K562 (cell line): ENCODE data around the gene PTGES3L. TPM values are rescaled to one million over a fixed set of nuclear protein-coding genes. Genes with fewer than 3 reads are reported as not detected.

ENCODE experiments used
- BMI1 ChIP-seq: fragments of 150-350 bp; IDR thresholded peaks from 2 replicates; pipeline ENCODE4 v1.6.1; 2014; ENCODE audit warnings: low read length
- BRCA1 ChIP-seq, 2 experiments: fragments of 450-650 bp in 1 of 2; sonication (generic) in 1 of 2; formaldehyde crosslinking in 1 of 2; IDR thresholded peaks; 2 replicates each; pipeline versions ENCODE4 v1.5.0 to v1.6.1; 2017 to 2020; ENCODE audit warnings: mild to moderate bottlenecking in 1 of 2, missing genetic modification reagents in 1 of 2
- HBP1 ChIP-seq: fragments of 450-650 bp; formaldehyde crosslinking; IDR thresholded peaks from 2 replicates; pipeline ENCODE4 v1.4.0; 2022; ENCODE audit warnings: missing genetic modification characterization
- HNRNPK ChIP-seq: fragments of 200-400 bp; formaldehyde crosslinking; IDR thresholded peaks from one replicate; pipeline ENCODE4 v1.6.1; 2018; ENCODE audit warnings: mild to moderate bottlenecking, low read depth, low read length; ENCODE audit not compliant: poor library complexity, severe bottlenecking
- KDM2B ChIP-seq: fragments of 250-450 bp; sonication (Bioruptor Pico); IDR thresholded peaks from 2 replicates; pipeline ENCODE4 v1.8.0; 2021; ENCODE audit warnings: mild to moderate bottlenecking, moderate library complexity
- MAFK ChIP-seq: IDR thresholded peaks from 2 replicates; pipeline ENCODE4 v1.6.1; 2011; ENCODE audit warnings: low read length, improper control_type of control experiment
- MEIS2 ChIP-seq: fragments of 450-650 bp; IDR thresholded peaks from 2 replicates; pipeline ENCODE4 v1.6.1; 2014; ENCODE audit warnings: mild to moderate bottlenecking; ENCODE audit not compliant: partially characterized antibody
- MNT ChIP-seq, 2 experiments: fragments of 450-650 bp; conservative IDR thresholded peaks; 2 replicates each; pipeline ENCODE4 v1.6.1; 2017; ENCODE audit warnings: mild to moderate bottlenecking in 2 of 2, moderate library complexity in 2 of 2
- NONO ChIP-seq, 2 experiments: fragments of 200-400 bp in 1 of 2; fragments of 450-650 bp in 1 of 2; formaldehyde crosslinking in 1 of 2; IDR thresholded peaks; 2 replicates each; pipeline ENCODE4 v1.6.1; 2017; ENCODE audit warnings: low read depth in 2 of 2, mild to moderate bottlenecking in 2 of 2, moderate library complexity in 2 of 2, low read length in 1 of 2
- RBM39 ChIP-seq: fragments of 200-400 bp; formaldehyde crosslinking; optimal IDR thresholded peaks from 2 replicates; pipeline ENCODE3; 2018; ENCODE audit warnings: low read depth, low read length
- STAT5B ChIP-seq: fragments of 250-450 bp; sonication (Bioruptor Pico); IDR thresholded peaks from 2 replicates; pipeline ENCODE4 v1.8.0; 2021; ENCODE audit warnings: mild to moderate bottlenecking, inconsistent platforms
- YBX1 ChIP-seq: fragments of 450-650 bp; IDR thresholded peaks from 2 replicates; pipeline ENCODE4 v1.7.1; 2016; ENCODE audit warnings: mild to moderate bottlenecking
- ZNF318 ChIP-seq, 2 experiments: fragments of 450-650 bp; IDR thresholded peaks; 2 replicates each; pipeline ENCODE4 v1.6.1; 2016; ENCODE audit warnings: mild to moderate bottlenecking in 2 of 2, borderline replicate concordance in 1 of 2, low read depth in 1 of 2, moderate library complexity in 1 of 2
- ZNF655 ChIP-seq: fragments of 250-450 bp; sonication (Bioruptor Pico); IDR thresholded peaks from 2 replicates; pipeline ENCODE4 v1.5.0; 2021
- polyA plus RNA-seq, 8 experiments: library from polyadenylated mRNA; depleted of rRNA in 4 of 8; stranded (reverse) in 5 of 8; unstranded in 3 of 8; fragments of >200 nt; fragmentation: Nextera tagmentation in 2 of 8; fragmentation: Illumina TruSeq in 1 of 8; extraction: Ambion mirVana in 2 of 8; extraction: Trizol in 1 of 8; gene quantifications; 2 replicates each; pipeline versions ENCODE4 v1.2.1 to v1.2.3, GENCODE V29; 2011 to 2014; ENCODE audit warnings: inconsistent platforms in 1 of 8, missing spikeins in 1 of 8
- total RNA-seq, 7 experiments: library from RNA; depleted of rRNA in 6 of 7; stranded (reverse); fragments of >200 nt in 6 of 7; fragmentation: Illumina TruSeq in 2 of 7; extraction: Trizol in 2 of 7; gene quantifications; 2 replicates each; pipeline versions ENCODE4 v1.2.1 to v1.2.3, GENCODE V29; 2011 to 2021; ENCODE audit warnings: low replicate concordance in 1 of 7

PTGES3L gene
- total and polyA plus RNA-seq, 9 of the 15 experiments (the other 6 are each of a cell fraction or from before 2014, with no cell fraction given), result 6.0 to 16.0 (median 9.6) TPM

GRCh38 chr17:42964161-42964932, 15.5 kb downstream of the PTGES3L start, which contains the start of gene AARSD1 (continued):
- TF ChIP-seq MNT (conservative IDR thresholded peaks at IDR 0.05) (peak; percentile 90 to 95), BRCA1 (IDR thresholded peaks at IDR 0.05) (no peak), BRCA1 (CRISPR knock-in tag; IDR thresholded peaks at IDR 0.05) (no peak), MAFK (no peak), STAT5B (CRISPR knock-in tag) (no peak), NONO (IDR thresholded peaks at IDR 0.05; ENCODE audit: low read depth in 2 of 2, low read length in 1 of 2) (no peak), KDM2B (0 out of 2 replicates have a peak, but pooled peaks have one; percentile 10), ZNF318 (IDR thresholded peaks at IDR 0.05; ENCODE audit: borderline replicate concordance in 1 of 2, low read depth in 1 of 2) (no peak), YBX1 (no peak), HNRNPK (no peak), MEIS2 (peak; percentile 90), BMI1 (no peak), RBM39 (no peak), HBP1 (0 out of 2 replicates have a peak, but pooled peaks have one; percentile 20), ZNF655 (CRISPR knock-in tag) (no peak)
